GM23338 (cell line): ENCODE measurements around the gene UQCRC1. TPM values are rescaled to one million over a fixed set of nuclear protein-coding genes. Genes with fewer than 3 reads are reported as not detected.

Experiments
- POLR2AphosphoS5 ChIP-seq: IDR thresholded peaks from 2 replicates; pipeline ENCODE4 v1.6.1; 2016; ENCODE audit warnings: antibody characterized with exemption, low read depth
- ZNF114 ChIP-seq: fragments of 250-450 bp; sonication (Bioruptor Pico); IDR thresholded peaks from 2 replicates; pipeline ENCODE4 v1.5.0; 2020; ENCODE audit warnings: mild to moderate bottlenecking, moderate library complexity
- ZNF331 ChIP-seq: fragments of 250-450 bp; sonication (Bioruptor Pico); IDR thresholded peaks from 2 replicates; pipeline ENCODE4 v1.5.0; 2020; ENCODE audit warnings: low read depth, mild to moderate bottlenecking, moderate library complexity
- polyA plus RNA-seq: library from polyadenylated mRNA; unstranded; fragments of >200 nt; fragmentation: Nextera tagmentation; extraction: Ambion mirVana; gene quantifications from 2 replicates; pipeline ENCODE4 v1.2.1, GENCODE V29; 2016
- total RNA-seq: library from RNA; depleted of rRNA; stranded (reverse); fragments of >200 nt; shearing (Covaris generic); gene quantifications from 2 replicates; pipeline ENCODE4 v1.2.3, GENCODE V29; 2014
- TF ChIP-seq, protein P1 (sequence below): fragments of 250-450 bp; sonication (Bioruptor Pico); IDR thresholded peaks from 2 replicates; pipeline ENCODE4 v1.5.0; 2020; ENCODE audit warnings: mild to moderate bottlenecking, moderate library complexity
- TF ChIP-seq, protein P2 (sequence below), 2 experiments: fragments of 200-600 bp in 1 of 2; sonication (generic) in 1 of 2; conservative IDR thresholded peaks; 2 replicates each; pipeline versions ENCODE4 v1.5.1 to v1.6.1; 2016 to 2017; ENCODE audit warnings: antibody characterized with exemption in 2 of 2, low read depth in 2 of 2, mild to moderate bottlenecking in 2 of 2, moderate library complexity in 1 of 2
- TF ChIP-seq, protein P3 (sequence below): IDR thresholded peaks from 2 replicates; pipeline ENCODE4 v1.6.1; 2016; ENCODE audit warnings: antibody characterized with exemption

The UQCRC1 gene
- total and polyA plus RNA-seq, 2 experiments from 2014 or later, result 232 to 439 TPM

DNA sequence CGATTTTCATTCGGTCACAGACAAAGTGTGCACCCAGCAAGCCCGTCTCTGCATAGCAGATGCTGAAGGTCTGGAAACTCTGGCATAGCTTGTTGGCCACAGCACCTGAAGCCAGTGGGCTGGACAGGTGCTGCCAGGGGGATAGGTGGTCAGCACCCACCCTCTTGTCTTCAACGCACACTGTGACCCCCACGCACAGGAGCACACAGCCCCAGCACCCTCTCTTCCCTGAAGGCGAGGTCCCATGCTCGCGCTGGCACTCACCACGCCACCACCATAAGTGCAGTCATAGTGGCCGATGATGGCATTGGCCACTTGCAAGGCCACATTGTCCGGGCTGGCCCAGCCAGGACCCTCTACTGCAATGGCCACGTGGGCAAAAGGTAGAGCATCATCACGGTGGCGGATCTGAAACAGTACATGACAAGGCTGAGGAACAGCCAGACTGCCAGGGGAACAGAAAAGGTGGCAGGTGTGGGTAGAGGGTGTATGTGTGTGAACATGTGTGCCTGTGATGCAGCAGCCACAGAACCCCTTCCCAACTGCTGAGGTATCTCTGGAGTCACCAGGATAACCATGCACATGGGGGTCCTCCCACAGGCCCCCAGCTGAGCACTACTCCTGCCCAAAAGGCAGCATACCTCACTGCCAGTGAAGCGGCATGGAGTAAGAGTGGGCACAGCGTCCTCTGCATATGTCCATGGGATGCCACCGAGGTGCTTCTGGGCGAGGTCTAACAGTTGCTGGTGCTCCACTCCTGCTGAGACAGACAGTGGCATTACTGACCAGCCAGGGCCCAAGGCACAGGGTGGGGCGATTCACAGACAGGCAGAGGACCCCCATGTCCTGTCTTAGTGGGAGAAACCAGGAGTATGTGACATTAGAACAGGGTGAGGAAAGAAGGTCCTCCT, 8.5 kb downstream of the UQCRC1 start (continued):
- TF ChIP-seq, protein P1, sequence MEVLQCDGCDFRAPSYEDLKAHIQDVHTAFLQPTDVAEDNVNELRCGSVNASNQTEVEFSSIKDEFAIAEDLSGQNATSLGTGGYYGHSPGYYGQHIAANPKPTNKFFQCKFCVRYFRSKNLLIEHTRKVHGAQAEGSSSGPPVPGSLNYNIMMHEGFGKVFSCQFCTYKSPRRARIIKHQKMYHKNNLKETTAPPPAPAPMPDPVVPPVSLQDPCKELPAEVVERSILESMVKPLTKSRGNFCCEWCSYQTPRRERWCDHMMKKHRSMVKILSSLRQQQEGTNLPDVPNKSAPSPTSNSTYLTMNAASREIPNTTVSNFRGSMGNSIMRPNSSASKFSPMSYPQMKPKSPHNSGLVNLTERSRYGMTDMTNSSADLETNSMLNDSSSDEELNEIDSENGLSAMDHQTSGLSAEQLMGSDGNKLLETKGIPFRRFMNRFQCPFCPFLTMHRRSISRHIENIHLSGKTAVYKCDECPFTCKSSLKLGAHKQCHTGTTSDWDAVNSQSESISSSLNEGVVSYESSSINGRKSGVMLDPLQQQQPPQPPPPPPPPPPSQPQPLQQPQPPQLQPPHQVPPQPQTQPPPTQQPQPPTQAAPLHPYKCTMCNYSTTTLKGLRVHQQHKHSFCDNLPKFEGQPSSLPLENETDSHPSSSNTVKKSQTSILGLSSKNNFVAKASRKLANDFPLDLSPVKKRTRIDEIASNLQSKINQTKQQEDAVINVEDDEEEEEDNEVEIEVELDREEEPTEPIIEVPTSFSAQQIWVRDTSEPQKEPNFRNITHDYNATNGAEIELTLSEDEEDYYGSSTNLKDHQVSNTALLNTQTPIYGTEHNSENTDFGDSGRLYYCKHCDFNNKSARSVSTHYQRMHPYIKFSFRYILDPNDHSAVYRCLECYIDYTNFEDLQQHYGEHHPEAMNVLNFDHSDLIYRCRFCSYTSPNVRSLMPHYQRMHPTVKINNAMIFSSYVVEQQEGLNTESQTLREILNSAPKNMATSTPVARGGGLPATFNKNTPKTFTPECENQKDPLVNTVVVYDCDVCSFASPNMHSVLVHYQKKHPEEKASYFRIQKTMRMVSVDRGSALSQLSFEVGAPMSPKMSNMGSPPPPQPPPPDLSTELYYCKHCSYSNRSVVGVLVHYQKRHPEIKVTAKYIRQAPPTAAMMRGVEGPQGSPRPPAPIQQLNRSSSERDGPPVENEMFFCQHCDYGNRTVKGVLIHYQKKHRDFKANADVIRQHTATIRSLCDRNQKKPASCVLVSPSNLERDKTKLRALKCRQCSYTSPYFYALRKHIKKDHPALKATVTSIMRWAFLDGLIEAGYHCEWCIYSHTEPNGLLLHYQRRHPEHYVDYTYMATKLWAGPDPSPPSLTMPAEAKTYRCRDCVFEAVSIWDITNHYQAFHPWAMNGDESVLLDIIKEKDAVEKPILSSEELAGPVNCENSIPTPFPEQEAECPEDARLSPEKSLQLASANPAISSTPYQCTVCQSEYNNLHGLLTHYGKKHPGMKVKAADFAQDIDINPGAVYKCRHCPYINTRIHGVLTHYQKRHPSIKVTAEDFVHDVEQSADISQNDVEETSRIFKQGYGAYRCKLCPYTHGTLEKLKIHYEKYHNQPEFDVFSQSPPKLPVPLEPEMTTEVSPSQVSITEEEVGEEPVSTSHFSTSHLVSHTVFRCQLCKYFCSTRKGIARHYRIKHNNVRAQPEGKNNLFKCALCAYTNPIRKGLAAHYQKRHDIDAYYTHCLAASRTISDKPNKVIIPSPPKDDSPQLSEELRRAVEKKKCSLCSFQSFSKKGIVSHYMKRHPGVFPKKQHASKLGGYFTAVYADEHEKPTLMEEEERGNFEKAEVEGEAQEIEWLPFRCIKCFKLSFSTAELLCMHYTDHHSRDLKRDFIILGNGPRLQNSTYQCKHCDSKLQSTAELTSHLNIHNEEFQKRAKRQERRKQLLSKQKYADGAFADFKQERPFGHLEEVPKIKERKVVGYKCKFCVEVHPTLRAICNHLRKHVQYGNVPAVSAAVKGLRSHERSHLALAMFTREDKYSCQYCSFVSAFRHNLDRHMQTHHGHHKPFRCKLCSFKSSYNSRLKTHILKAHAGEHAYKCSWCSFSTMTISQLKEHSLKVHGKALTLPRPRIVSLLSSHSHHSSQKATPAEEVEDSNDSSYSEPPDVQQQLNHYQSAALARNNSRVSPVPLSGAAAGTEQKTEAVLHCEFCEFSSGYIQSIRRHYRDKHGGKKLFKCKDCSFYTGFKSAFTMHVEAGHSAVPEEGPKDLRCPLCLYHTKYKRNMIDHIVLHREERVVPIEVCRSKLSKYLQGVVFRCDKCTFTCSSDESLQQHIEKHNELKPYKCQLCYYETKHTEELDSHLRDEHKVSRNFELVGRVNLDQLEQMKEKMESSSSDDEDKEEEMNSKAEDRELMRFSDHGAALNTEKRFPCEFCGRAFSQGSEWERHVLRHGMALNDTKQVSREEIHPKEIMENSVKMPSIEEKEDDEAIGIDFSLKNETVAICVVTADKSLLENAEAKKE, result no peak
- no peak for TF ChIP-seq POLR2AphosphoS5
- TF ChIP-seq ZNF114 (CRISPR knock-in tag), result no peak
- TF ChIP-seq, protein P2, sequence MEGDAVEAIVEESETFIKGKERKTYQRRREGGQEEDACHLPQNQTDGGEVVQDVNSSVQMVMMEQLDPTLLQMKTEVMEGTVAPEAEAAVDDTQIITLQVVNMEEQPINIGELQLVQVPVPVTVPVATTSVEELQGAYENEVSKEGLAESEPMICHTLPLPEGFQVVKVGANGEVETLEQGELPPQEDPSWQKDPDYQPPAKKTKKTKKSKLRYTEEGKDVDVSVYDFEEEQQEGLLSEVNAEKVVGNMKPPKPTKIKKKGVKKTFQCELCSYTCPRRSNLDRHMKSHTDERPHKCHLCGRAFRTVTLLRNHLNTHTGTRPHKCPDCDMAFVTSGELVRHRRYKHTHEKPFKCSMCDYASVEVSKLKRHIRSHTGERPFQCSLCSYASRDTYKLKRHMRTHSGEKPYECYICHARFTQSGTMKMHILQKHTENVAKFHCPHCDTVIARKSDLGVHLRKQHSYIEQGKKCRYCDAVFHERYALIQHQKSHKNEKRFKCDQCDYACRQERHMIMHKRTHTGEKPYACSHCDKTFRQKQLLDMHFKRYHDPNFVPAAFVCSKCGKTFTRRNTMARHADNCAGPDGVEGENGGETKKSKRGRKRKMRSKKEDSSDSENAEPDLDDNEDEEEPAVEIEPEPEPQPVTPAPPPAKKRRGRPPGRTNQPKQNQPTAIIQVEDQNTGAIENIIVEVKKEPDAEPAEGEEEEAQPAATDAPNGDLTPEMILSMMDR (conservative IDR thresholded peaks at IDR 0.05; ENCODE audit: low read depth in 2 of 2), result no peak
- TF ChIP-seq ZNF331 (CRISPR knock-in tag), result no peak
- TF ChIP-seq, protein P3, sequence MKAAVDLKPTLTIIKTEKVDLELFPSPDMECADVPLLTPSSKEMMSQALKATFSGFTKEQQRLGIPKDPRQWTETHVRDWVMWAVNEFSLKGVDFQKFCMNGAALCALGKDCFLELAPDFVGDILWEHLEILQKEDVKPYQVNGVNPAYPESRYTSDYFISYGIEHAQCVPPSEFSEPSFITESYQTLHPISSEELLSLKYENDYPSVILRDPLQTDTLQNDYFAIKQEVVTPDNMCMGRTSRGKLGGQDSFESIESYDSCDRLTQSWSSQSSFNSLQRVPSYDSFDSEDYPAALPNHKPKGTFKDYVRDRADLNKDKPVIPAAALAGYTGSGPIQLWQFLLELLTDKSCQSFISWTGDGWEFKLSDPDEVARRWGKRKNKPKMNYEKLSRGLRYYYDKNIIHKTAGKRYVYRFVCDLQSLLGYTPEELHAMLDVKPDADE, result no peak
